NCI-H128 (cell line): ENCODE measurements around the gene UBE2I.

Experiments used
- DNase-seq: peaks from one replicate; lab custom pipeline; 2025; ENCODE audit not compliant: unreplicated experiment; lab: John Stamatoyannopoulos, UW

UBE2I gene

GRCh38 chr16:1277151-1277598, 32.3 kb upstream of the UBE2I start:
- no peak for DNase-seq

DNA sequence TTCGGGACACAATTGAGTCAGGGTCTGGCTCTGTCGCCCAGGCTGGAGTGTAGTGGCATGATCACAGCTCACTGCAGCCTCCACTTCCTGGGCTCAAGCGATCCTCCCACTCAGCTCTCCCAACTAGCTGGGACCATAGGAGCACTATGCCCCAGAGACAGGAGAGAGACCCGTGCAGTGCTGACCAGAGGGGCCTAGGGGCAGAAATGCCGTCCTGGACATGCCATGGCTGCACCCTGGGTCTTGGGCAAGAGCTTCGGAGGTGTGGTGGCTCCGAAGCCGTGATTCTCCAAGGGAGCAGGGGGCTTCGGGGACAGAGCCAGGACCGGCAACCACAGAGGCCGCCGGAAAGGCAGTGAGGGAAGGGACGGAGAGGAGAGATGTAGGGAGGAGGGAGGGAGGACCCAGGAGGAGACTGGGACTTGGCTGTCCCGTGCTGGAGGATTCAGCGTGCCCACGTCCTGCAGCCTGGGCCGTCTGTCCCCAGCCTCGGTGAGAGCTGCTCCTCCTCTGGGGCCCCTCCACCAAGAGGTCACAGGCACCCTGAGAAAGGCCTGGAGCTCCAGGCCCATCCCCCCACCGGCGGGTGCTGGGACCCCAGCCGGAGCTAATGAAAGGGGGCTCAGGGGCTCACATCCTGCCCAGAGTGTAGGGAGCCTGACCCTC, 31.7 kb upstream of the UBE2I start:
- DNase-seq: no peak

- DNase-seq: no peak
Observed at GRCh38 chr16:1278477-1278876, 31.0 kb upstream of the UBE2I start.

DNA sequence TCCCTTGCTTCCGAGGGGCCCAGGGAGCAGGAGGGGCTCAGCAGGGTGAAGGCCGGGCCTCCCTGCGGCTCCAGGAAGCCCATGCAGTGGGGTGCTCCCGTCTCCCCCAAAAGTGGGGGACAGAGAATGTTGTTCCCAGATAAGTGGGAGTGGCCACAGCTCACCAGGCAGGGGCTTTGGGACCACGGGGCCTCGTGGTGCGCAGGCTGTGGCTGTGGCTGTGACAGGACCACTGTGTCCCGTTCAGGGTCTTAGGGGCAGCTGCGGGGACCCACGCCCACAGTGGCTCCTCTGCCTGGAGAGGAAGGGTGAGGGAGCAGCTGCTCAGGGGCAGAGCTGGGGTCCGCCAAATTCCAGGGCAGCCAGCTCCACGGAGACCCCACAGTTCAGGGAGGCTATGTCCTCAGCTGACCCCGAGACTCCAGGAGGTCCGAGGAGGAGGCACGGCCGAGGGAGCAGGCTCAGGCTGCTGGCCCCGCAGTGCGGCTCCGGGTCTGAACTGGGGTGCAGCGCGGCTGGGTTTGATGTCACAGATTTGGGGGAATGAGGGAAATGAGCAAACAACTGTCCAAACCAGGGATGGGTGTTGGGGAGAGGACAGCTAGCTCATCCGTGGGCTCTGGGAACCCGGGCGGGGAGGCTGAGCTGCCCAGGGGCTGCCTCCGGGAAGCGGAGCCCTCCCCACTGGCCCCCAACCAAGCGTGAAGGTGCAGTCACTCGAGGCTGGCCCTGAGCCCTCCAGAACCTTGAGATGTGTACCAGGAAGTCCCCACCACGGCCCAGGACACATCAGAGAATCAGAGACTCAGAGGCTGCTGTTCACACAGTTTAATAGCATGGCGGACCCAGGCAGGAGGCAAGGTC, 30.1 kb upstream of the UBE2I start:
- DNase-seq: no peak

- no peak for DNase-seq
Observed at GRCh38 chr16:1279945-1280589, 29.4 kb upstream of the UBE2I start.

GRCh38 chr16:1280783-1281182, 28.7 kb upstream of the UBE2I start:
- no peak for DNase-seq

DNA sequence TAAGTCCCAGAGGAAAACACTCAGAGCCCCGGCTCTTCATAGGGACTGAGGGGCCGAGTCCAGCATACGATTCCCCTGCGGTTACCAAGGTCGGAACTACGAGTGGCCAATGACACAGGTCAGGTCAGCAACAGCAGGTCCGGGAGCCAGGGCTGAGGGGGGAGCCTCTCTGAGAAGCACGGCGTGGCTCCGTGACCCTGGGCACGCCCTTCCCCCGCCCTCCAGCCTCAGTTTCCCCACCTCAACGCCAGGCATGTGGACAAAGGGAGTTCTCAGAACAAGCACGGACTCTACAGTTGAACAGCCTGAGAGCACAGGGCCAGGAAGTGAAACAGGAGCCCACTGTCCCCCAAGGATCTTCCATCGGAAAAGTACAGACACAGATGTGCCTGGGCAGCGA, 27.9 kb upstream of the UBE2I start:
- DNase-seq: no peak

- no peak for DNase-seq
Observed at GRCh38 chr16:1282324-1282973, 27.0 kb upstream of the UBE2I start.

GRCh38 chr16:1283296-1283695, 26.1 kb upstream of the UBE2I start:
- DNase-seq: no peak

GRCh38 chr16:1283996-1284616, 25.3 kb upstream of the UBE2I start:
- no peak for DNase-seq

DNA sequence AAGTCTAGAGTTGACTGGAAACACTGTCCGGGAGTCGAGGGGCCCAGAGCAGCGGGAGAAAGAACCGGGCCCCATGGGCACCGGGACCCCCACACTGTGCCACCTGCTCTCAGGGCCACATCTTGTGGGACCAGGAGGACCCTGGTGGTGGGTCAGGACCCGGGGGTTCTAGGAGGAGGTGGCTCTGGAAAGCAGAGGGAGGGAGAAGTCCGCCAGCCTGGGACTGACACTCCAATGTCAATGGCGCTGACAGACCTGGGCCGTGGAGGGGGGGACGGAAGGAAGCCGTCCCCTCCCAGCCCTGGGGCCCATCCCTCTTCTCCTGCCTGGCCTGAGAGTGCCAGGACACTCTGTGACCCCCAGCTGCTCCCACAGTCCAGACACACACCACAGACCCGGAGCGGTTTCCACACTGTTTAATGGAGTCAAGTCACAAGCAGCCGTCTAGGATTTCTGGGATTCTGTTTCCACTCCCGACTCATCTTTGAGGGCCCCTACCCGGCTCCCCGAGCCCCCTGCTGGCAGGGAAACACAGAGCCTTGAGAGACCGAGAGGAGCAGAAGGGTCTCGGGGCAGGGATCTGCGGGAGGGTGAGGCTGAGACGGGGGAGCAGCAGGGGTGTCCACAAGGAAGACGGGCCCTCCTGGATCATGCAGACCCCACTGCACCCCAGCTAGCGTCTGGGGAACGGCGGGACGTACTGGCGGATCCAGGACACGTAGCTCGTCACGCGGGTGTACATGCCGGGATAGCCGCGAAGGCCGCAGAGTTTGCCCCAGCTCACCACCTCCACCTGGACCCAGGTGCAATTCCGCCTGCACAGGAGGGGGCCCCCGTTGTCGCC, 23.5 kb upstream of the UBE2I start:
- DNase-seq: no peak

DNA sequence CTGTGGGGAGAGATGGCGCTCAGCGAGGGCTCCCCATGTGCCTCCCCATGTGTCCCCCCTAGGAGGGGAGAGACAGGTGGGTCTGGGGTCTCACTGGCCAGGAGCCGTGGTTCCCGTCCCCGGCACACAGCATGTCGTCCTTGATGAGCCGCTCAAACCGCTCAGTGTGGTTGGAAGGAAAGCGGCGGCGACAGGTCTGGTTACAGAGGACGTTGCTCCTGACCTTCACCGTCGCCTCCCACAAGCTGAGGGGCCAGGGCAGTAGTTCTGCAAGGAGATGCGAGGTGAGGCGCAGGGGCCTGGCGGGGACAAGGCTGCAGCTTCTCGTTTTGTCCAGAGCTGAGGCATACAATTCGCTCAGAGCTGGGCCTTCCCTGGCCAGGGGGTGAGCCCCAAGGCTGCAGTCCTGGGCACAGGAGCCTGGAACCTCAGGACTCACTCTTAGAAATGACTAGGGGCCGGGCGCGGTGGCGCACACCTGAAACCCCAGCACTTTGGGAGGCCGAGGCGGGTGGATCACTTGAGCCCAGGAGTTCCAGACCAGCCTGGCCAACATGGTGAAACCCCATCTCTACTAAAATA, 22.8 kb upstream of the UBE2I start:
- DNase-seq: no peak

DNA sequence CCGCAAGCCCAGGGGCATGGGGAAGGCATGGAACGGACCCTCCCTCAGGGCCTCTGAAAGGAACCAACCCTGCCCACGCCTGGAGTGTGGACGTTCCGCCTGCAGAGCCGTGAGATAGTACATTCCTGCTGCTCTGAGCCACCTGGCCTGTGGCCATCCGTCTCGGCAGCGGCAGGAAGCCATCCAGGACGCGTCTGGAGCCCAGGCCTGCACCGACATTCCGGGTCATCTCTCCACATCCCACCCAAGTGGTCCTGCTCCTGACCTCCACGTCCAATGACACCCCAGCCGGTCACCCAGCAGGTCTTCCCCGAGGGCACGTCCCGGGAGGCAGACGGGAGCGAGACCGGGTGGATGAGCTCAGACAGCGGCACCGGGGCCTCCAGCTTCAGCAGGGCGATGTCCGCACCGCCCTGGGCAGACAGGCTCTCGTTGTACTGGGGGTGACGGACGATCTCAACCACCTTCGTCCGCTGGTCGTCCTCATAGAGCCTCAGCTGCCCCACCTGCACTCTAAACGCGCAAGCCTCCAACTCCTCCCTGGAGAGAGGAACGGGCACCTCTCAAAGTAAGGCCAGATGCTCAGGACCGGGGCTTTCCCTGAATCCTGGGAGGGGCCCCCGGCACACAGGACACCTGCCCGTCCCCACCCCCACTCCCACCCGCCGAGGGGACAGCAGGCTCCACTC, 21.3 kb upstream of the UBE2I start:
- no peak for DNase-seq

DNA sequence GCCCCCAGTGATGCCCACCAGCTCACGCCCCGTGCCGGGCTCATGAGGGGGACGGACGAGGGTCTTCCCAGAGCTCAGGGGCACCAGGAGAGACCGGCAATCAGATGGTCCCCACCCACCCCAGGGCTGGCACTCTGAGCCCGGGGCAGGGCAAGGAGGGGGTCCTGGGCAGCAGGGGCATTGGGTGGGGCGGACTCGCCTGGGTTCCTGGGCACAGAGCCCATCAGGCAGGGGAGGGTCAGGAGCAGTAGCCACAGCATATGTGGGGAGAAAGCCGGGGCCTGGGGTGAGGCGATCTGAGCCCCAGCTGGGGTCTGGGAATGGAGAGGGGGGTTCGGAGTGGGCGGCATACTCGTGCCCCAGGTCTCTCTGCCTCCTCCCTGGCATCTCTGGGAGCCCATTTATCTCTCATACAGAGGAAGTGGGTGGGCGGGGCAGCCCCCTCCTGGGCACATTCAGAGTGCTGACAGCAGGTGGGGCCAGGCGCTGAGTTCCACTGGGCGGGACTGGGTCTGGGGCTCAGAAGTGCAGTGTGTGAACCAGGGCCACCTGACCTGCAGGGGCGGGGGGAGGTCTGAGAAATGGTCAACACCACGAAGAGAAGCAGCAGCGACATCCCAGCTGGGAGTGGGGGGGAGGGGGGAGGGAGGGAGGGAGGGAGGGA, 20.5 kb upstream of the UBE2I start:
- DNase-seq: no peak

GRCh38 chr16:1289477-1289866, 20.0 kb upstream of the UBE2I start:
- no peak for DNase-seq

- no peak for DNase-seq
Observed at GRCh38 chr16:1290063-1290501, 19.4 kb upstream of the UBE2I start.

GRCh38 chr16:1290860-1291575, 18.4 kb upstream of the UBE2I start:
- DNase-seq: no peak

GRCh38 chr16:1291576-1291974, 17.9 kb upstream of the UBE2I start:
- DNase-seq: peak; percentile 36
